Prostate gland (tissue), 2 donors: ENCODE results near the gene BMP6.

Experiments
- CTCF ChIP-seq, 4 experiments: fragments of 200-600 bp in 2 of 4; fragments of 450-650 bp in 2 of 4; sonication (generic) in 2 of 4; IDR thresholded peaks; 1 replicate in 3 of 4; 2 replicates in 1 of 4; pipeline ENCODE4 v1.5.1; 2016 to 2019; ENCODE audit warnings: antibody characterized with exemption in 4 of 4, mild to moderate bottlenecking in 2 of 4, moderate library complexity in 2 of 4
- POLR2A ChIP-seq: fragments of 450-650 bp; IDR thresholded peaks from one replicate; pipeline ENCODE4 v1.6.1; 2016; ENCODE audit warnings: antibody characterized with exemption, mild to moderate bottlenecking
- POLR2AphosphoS5 ChIP-seq: sonication (generic); formaldehyde crosslinking; IDR thresholded peaks from one replicate; pipeline ENCODE4 v1.6.1; 2017; ENCODE audit warnings: antibody characterized with exemption

- TF ChIP-seq CTCF (IDR thresholded peaks at IDR 0.05) (no peak), POLR2A (no peak), POLR2AphosphoS5 (no peak)
Measured at GRCh38 chr6:7825986-7826385, 100.1 kb downstream of the BMP6 start.
